Hypothalamus (tissue), 51 donors: ENCODE results near the gene CENATAC.
A peak's percentile ranks its signal among the peaks of the same experiment; 100 is the strongest.
"Not testable (repeated sequence)": the region's sequence is repeated elsewhere in the genome, so short reads cannot be mapped to it uniquely, and the experiment has no call there.

Experiments used
- DNase-seq, 51 donors: peaks; one replicate each; lab custom pipeline; 2025; lab: John Stamatoyannopoulos, UW

The CENATAC gene

DNA sequence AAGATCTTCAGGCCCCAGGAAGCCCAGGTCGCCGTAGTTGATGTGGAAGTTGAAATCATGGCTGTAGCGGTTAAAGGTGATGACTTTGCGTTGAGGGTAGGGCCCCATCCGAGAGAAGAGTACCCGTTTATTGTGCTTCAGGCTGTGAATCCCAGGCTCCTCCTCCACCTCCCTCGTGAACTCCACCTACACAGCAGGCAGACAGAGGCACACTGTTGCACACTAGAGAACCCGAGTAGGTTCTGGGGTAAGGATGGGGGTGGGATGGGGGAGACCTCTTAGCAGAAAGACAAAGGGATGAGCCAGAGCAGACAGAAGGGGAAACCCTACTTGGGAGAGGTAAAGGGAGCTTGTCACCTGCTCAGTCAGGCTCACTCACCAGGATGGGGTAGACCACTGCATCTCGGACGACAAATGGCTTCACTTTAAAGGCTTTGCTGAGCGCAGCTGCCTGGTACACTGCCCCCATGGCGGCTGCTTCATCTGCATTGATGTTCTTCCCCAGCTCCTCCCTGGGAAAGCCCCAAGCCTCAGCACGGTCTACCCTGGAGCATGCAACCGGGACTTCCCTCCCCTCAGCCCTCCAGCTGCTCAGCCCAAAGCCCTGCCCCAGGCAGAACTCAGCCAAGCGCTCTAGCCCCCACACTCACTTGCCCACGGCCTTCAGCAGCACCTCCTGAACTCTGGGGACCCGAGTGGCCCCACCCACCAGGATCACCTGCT is 53.7 kb downstream of the CENATAC start:
- no peak for DNase-seq

DNA sequence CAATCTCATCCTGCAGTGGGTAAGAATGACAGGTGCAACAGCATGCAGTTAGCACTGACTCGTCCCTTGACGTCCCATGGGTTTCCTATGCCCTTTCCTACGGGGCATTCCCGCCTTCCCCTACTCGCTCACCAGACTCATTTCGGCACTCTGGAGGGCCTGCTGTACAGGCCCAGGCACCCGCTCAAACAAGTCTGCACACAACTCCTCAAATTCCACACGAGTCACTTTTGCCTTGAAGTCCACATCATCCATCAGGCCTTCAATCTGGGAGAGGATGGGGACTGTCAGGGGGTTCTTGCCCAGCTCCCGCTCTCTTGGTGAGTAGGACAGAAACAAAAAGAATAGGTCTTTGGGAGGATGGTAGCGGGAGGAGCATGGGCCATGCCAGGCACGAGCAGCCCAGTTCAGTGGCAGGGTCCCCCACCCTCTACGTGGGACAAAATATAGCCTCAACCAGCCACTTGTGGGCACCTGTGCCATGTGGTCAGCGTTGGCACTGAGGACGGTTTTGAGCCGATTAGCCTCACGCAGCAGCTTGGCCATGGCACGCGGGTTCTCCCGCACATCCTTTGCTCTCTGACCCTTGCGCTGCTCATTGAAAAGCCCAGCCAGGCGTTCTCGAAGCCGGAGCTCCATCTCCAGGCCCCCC is 54.4 kb downstream of the CENATAC start:
- DNase-seq = no peak

DNA sequence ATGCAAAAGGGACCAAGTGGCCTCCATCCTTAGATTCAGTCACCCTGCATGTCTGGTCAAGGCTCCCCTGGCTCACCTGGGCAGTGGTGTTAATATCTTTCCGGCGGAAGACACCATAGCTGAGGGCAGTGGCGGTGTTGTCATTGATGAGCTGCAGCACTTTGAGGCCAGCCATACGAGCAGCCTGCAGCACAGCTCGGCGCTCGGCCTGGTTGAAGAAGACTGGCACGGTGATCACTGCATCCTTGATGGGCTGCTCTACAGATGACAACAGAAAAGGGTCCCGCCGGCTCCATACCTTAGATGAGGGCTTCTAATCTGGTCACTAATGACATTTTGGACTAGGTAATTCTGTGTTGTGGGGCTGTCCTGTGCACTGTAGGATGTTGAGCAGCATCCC is 56.5 kb downstream of the CENATAC start:
- no peak for DNase-seq

DNA sequence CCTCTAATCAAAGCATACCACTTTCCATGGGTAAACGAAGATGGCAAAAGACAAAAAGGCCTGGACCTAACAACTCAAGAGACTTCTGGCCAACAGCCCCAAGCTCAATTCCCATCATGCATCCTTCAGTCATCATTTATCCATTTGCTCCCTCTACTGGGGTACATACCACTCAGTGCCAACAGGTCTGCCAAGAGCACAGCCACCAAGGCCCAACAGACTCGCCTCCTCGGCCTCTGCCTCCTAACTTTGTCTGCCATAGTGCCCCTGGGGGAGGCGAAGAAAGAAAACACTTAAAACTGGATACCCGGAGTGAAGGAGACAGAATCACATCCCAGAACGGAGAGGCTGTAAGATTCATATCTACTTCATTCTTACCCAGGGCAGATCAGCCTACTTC is 58.0 kb downstream of the CENATAC start:
- peak in 1 of 51 donors; percentile 19 for DNase-seq

DNA sequence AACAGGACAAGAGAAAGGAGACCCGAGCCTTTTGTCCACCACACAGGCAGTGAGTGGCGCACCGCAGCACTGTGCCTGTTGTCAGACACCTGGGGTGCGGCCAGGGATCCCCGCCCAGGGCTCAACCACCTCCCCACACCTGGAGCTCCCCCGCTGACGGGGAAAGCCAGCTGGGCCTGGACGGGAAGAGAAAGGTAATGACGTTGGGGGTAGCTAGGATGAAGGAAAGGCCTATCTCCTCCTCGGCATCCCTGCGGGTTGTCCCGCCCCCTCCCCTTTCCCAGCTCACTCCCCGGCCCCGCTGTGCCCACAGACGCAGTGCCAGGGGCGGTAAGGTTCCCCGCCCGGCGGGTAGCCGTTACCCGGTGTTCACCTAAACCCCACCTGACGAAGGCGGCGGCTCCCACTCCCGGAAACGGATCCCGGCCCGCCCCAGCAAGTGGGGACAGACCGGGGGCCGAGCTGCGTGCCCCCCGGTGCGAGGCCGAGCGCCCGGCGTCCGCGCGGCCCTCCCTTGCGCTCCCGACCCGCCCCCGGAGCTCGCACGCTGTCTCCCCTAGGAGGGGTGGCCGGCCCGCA is 58.6 kb downstream of the CENATAC start:
- peak in 12 of 51 donors; percentile 6 to 60 (median 44) for DNase-seq

DNA sequence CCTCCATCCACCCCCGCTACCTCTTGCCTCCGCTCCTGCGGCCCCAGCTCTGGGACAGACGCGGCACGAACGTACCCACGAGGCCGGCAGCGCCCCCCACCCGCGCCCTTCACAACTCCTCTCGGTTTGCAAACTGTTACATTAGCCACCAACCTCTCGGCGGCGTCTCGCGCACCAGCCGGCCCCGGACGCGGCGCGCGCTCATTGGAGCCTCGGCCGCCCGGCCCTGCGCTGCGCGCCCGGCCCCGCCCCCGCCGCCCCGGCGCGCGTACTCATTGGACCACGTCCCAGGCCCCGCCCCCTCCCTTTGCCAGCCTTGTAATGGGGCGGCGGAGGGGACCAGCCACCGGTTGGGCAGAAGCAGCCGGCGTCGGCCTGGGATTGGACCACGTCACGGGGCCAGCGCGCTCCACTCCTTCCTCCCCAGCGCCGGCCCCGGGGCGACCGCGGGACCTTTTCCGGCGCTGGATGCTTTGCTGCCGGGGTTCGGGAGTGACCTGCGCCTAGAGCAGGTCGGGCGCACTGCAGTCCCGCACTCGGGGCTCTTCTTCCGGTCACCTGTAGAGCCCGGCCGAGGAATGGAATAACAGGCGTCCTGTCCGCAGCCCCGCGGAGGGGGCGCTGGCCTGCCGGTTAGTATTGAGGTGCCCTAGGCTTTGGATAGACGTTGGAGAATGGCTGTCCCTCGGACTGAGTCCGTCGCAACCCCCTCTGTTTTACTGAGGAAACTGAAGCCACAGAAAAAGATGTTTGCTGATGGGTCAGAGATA is 59.2 kb downstream of the CENATAC start, which contains the start of gene HYOU1:
Gene HYOU1, minus strand, starts transcription at position 206 of the 770 bp plus-strand sequence. CDS start 1,045 bp downstream, outside the sequence.
- DNase-seq = peak; percentile 78 to 99 (median 95)

DNA sequence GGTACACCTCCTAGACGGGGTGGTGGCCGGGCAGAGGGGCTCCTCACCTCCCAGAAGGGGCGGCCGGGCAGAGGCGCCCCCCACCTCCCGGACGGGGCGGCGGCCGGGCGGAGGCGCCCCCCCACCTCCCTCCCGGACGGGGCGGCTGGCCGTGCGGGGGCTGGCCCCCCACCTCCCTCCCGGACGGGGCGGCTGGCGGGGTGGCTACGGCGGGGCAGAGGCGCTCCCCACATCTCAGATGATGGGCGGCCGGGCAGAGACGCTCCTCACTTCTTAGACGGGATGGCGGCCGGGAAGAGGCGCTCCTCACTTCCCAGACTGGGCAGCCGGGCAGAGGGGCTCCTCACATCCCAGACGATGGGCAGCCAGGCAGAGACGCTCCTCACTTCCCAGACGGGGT is 61.2 kb downstream of the CENATAC start:
- not testable (repeated sequence) for DNase-seq

DNA sequence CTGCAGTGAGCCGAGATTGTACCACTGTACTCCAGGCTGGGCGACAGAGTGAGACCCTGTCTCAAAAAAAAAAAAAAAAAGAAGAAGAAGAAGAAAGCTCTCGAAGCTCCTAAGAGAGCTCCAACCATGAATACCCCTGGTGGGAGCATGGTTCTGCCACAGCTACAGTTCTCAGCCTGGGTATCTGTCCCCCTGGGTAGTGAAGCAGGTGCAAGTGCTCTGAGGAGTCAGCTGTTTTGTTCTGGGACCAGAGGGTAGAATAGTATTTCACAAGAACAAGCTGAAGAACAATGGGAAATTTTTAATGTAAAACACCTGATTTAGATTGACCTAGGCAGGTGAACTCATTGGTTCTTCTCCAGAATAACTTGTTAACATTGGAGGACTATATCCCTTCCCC is 63.3 kb downstream of the CENATAC start:
- no peak for DNase-seq

DNA sequence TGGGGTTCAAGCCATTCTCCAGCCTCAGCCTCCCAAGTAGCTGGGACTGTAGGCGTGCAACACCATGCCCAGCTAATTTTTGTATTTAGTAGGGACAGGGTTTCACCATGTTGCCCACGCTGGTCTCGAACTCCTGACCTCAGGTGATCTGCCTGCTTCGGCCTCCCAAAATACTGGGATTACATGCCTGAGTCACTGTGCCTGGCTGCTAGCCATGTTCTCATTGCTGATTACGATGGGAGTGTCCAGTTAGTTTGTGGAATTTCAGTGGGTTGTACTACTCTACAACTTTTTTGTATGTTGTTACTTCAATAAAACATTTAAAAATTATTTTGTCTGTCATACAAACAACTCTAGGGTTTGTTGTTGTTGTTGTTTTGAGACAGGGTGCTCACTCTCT is 64.8 kb downstream of the CENATAC start:
- no peak for DNase-seq

DNA sequence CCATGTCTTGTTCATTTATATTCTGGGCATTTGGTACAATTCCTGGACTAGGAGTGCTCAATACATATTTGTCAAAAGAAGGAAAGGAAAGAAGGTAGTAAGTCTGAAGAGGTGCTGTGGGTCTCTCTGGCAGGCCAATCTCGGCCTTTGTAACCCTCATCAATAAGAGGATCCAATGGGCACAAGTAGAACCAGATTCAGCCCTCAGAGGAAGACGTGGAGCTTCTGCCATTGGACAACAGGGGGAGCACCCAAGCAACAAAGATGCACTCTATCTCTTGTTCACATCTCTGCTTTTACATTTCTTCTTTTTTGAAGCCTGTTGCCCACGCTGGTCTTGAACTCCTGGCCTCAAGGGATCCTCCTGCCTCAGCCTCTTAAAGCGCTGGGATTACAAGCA is 67.4 kb downstream of the CENATAC start:
- peak in 2 of 51 donors; percentile 2 to 6 for DNase-seq
